ENCODE results near the gene TKTL2.
"Not testable (repeated sequence)": the region's sequence is repeated elsewhere in the genome, so short reads cannot be mapped to it uniquely, and the experiment has no call there.

TKTL2 gene

DNA sequence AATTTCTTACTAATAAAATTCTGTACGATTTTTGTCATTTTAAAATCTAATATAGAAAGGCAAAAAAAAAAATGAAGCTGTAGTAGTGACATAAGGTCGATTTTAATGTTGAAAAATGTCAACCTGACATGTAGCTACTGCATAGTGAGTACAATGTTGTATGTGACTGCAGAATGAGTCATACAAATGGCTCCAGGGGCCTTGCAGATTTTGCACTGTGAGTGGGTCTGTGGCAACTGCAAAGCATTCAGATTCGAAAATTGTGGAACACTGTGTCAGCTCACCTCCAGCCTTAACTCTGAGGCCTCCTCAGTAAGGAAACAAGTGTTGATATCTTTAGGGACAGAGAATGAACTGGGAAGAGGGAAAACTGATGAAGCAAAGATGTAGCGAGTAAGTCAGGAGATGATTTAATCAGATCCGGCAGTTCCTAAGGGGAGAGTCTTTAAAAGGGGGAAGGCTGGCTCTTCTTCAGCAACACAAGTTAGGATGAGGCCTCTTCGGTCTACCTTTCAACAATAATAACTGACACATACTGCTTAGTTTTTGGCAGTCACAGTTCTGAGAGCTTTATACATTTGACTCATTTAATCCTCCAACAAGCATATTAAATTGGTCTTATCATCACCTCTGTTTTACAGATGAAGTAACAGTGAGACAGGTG, 24.9 kb downstream of the TKTL2 start:
- TF ChIP-seq, protein P1, sequence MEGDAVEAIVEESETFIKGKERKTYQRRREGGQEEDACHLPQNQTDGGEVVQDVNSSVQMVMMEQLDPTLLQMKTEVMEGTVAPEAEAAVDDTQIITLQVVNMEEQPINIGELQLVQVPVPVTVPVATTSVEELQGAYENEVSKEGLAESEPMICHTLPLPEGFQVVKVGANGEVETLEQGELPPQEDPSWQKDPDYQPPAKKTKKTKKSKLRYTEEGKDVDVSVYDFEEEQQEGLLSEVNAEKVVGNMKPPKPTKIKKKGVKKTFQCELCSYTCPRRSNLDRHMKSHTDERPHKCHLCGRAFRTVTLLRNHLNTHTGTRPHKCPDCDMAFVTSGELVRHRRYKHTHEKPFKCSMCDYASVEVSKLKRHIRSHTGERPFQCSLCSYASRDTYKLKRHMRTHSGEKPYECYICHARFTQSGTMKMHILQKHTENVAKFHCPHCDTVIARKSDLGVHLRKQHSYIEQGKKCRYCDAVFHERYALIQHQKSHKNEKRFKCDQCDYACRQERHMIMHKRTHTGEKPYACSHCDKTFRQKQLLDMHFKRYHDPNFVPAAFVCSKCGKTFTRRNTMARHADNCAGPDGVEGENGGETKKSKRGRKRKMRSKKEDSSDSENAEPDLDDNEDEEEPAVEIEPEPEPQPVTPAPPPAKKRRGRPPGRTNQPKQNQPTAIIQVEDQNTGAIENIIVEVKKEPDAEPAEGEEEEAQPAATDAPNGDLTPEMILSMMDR (conservative IDR thresholded peaks at IDR 0.05; ENCODE audit: low read length): no peak
- no peak overlapping the region for H3K4me3 ChIP-seq (ENCODE audit: low read length)
- DNase-seq (ENCODE audit: low read depth): peak; percentile 1

DNA sequence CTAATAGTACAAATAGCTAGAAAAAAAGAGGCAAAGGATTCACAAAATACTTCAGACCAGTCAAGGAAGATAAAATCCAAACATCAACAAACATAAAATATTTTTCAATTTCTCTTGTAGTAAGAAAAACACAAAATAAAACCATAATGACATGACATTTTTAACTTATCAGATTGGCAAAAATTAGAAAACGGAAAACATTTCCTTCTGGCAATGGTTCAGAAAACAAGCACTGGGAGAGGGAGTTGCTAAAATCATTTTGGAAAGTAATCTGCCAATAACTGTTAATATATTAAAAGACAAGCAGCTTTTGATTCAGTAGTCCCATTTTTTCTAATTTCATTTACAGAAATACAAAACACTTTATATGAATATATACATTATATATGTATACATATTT, 26.1 kb downstream of the TKTL2 start:
- TF ChIP-seq, protein P1 (conservative IDR thresholded peaks at IDR 0.05; ENCODE audit: low read length): no peak
- no peak overlapping the region for H3K4me3 ChIP-seq (ENCODE audit: low read length)
- no peak for DNase-seq (ENCODE audit: low read depth)

DNA sequence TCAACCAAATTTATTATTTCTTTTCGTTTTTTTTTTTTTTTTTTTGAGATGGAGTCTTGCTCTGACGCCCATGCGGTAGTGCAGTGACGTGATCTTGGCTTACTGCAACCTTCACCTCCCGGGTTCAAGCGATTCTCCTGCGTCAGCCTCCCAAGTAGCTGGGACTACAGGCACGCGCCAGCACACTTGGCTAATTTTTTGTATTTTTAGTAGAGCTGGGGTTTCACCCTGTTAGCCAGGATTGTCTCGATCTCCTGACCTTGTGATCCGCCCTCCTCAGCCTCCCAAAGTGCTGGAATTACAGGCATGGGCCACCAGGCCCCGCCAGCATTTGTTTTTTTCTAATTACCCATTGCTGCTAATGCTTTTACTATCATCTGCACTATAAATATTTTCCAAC, 26.5 kb downstream of the TKTL2 start:
- not testable (repeated sequence) for H3K4me3 ChIP-seq (ENCODE audit: low read length); DNase-seq (ENCODE audit: low read depth)

DNA sequence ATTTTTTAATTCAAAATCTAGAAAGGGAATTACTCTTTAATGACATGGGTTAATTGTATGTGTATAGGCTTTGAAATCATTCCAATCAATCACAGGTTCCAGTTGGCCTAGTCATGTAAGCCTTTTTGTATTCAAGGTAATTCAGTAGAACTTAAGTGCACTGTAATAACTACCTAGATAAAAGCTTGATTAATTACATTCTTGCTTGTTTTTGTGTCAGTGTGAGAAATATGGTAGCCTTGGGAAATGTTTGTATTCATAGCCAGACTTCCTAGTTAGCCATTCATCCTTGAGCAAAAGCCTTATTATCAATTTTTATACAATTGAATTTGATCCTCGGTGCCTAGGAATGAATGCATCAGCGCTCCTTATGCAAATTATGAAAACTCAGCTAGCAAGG, 33.5 kb downstream of the TKTL2 start:
- DNase-seq (ENCODE audit: low read depth): no peak
- TF ChIP-seq, protein P1 (conservative IDR thresholded peaks at IDR 0.05; ENCODE audit: low read length): no peak
- H3K4me3 ChIP-seq (ENCODE audit: low read length): no peak overlapping the region
